GM18909 (cell line): Measurements from ENCODE around the gene CHAD.

ENCODE experiments used
- ATAC-seq: cut with Tn5 transposase; IDR thresholded peaks from one replicate; pipeline ENCODE4 v1.9.1; 2021; ENCODE audit warnings: mild to moderate bottlenecking; ENCODE audit not compliant: unreplicated experiment, poor library complexity

Gene CHAD

DNA sequence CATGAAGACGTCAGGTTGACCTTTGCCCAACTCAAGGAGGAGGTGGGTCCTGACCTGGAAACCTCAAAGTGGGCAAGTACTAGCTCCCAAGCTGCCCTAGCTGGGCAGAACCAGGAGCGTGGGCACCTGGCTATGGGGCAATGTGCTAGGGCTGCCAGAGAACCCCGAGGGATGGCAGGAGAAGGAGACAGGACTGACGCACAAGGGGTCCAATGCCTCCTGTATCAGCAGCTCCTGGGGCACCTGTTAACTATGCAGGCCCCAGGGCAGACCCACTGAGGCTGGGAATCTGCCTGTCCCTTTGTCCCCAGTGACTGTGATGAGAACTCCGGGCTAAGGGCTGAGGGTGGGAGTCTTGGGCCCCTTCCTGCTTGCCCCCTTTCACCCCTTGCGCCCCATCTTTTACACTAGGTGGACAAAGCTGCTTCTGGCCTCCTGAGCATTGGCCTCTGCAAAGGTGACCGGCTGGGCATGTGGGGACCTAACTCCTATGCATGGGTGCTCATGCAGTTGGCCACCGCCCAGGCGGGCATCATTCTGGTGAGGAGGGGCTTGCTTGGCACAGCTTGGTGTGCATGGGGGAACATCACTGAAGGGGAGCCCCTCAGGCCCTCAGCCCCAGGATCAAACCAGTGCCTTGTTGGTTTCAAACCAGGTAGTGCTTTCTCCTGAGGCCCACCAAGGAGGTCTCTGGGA lies 7.7 kb downstream of the CHAD start:
- no peak for ATAC-seq

DNA sequence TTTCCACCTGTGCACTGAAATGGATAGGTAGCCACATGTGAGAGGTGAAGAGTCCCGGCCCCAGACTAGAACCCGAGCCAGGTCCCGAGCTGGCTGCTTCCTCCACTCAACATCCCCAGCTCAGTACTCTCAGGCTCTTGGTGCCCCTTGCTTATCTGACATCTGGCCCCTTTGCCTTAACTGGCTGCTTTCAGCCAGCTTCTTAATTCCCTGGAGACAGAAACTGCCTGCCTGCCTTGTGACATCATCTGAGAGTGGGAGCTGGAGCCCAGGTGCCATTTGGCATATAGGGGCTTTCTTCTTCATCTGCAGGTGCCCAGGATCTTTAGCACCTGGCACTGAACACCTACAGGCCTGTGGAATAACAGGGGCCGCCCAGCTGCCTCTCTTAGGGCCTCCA lies 8.9 kb downstream of the CHAD start:
- ATAC-seq, result no peak

DNA sequence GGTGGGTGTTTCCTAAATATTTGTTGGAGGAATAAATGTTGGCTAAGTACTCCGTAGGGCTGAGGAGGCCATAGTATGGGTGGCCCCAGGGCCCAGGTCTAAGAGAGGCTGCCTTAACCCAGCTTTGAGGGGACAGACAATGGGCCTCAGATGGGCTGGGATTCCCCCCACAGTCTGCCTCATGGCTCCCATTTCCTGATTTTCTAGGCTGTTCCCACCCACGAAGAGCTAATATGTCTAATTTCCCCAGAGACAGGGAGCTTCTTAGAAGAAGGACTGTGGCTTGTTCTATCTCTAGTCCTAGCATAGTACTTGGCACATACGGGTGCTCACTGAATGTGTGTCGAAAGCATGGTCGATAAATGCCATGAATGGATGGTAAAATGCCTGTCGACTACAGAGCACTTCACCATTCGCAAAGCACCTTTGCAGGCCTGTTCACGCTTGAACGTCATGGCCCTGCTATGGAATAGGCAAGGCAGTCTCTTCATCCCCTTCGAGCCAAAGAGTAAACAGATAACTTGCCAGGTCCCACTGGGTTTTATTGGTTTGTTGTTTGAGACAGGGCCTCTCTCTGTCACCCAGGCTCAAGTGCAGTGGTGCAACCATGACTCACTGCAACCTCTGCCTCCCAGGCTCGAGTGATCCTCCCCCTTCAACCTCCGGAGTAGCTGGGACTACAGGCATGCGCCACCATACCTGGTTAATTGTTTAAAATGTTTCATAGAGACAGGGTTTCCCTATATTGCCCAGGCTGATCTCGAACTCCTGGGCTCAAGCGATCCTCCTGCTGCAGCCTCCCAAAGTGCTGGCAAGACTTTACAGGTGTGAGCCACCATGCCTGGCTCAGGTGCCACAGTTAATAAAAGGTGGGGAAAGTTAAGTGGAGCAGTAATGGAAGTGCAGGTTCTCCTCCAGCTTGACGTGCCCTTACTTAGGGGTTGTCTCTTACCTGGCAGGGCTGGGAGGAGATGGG lies 9.7 kb downstream of the CHAD start:
- no peak for ATAC-seq

DNA sequence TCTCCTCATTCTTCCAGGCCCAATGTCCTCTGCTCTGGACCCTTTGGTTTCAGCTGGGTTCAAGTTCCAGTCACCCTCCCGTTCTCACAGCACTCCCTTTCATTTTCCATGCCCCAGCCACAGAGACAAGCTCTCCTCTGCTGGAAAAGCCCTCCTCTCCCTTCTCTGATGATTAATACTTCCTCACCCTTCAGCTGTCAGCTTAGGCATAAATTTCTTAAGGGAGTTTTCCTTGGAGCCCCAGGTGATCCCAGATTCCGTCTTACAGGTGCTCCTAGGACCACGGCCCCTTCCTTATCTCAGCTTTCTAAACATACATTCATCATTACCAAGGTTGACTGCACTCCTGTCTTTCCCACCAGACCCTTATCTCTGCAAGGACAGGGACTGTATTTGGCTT lies 10.4 kb downstream of the CHAD start:
- no peak for ATAC-seq

DNA sequence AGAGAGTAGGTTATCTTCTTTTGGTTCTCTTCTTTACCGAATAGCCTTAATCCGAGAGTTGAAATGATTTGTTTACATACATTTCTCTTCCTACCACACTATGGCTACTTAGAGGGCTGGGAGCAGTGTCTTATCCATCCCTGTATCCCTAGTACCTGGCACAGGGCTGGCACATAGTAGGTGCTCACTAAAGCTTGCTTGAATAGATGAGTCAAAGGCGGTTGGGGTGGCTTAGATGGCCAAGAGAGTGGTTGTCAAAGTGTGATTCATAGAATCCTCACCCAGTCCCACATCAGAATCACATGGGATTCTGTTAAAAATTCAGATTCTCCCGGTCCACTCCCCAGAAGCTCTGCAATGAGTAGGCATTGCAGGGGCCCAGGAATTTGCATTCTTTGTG lies 11.1 kb downstream of the CHAD start:
- ATAC-seq, result no peak

DNA sequence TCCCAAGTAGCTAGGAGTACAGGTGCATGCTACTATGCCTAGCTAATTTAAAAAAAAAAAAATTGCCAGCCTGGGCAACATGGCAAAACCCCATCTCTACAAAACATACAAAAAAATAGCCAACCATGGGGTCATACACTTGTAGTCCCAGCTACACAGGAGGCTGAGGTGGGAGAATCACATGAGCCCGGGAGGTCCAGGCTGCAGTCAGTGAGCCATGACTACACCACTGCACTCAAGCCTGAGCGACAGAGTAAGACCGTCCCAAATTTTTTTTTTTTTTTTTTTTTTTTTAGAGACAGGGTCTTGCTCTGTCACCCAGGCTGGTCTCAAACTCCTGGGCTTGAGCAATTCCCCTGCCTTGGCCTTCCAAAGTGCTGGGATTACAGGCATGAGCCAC lies 14.8 kb downstream of the CHAD start:
- ATAC-seq, result no peak

DNA sequence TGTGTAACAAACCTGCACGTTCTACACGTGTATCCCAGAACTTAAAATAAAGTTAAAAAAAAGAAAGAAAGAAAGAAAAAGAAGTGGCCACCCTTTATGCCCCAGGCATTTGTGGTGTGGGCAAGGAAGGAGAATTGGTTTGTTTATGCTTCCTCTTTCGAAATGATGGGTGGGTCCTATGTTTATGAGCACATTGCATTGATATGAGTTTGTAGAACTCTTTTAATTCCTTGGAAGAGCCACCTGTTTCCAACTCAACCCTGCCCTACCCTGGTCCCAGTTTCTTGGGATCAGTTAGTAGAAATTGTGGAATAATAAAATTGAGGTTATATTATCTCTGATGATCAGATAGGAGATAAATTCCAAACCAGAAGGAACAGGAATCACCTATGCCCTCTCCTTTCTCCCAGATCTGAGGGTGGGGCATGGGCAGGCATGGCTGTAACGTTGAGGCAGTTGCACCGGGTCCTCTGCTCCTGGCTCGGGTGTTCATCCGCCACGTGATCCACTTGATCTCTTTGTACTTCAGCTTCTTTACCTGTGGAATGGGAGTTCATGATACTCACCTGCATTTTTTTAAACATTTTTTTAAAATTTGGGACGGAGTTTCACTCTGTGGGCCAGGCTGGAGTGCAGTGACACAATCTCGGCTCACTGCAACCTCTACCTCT lies 15.9 kb downstream of the CHAD start:
- ATAC-seq, result no peak

DNA sequence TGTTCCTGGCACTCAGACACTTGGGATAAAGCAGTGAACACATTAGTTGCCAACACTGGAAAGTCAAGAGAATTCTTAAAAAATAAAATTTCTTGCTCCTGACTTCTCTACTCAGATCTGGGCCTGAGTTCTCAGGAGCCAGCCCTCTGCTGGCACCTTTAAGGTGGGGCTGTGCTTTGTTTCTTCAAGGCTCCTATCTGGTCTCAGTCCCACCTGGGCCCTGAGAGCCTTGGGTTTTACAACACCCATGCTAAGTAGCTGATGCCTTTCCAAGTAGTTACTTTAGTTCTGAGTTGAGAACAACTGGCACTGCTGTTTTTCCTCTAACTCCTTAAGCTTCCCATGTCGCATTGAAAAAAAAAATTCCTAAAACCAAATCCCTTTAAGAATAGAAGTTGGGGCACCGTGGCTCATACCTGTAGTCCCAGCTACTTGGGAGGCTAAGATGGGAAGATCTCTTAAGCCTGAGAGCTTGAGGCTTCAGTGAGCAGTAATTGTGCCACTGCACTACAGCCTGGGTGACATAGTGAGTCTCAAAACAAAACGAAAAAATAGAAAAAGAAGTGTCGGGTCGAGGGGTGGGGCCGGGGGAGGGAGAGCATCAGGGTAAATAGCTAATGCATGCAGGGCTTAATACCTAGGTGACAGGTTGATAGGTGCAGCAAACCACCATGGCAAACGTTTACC lies 16.6 kb downstream of the CHAD start:
- no peak for ATAC-seq

DNA sequence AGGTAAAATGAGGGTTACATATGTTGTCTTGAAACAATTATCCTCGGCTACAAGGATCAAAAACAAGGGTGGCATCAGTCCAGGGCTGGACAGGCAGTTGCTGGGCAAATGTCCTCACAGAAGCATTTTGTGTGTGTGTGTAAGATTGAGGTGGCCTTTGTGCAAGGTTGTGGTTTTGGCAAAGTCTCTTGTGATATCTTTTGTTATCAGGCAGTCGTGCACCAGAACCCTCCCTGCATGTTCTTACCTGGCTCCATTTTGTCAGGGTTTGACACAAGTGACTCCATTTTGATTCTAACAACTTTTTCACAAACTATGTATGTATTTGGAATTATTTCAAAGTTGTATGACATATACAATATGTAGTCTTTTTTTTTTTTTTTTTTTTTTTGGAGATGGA lies 20.0 kb downstream of the CHAD start:
- ATAC-seq, result no peak

DNA sequence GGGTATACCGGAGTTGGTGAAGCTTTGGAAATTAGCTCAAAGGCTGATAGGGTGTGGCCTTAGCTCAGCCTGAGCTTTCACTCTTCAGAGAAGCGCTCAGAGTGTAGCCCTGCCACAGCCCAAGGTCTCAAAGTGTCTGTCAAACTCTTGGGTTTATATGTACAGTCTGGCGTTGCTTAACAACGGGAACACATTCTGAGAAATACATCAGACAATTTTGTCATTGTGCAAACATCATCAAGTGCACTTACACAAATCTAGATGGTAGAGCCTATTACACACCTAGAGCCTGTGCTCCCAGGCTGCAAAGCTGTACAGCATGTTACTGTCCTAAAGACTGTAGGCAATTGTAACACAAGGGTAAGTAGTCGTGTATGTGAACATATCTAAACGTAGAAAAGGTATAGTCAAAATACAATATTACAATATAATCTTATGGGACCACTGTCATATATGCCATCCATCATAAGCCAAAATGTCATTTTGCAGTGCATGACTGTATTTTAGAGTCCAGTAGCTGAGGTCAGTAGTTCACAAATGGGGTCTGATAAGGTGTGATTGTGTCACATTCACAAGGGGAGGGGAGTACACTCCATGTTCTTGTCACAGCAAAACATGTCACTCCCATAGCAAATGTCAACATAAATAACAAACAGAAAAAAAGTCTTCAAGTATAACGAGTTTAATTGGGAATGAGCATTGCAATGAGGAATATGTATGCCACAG lies 20.6 kb downstream of the CHAD start:
- ATAC-seq, result no peak

DNA sequence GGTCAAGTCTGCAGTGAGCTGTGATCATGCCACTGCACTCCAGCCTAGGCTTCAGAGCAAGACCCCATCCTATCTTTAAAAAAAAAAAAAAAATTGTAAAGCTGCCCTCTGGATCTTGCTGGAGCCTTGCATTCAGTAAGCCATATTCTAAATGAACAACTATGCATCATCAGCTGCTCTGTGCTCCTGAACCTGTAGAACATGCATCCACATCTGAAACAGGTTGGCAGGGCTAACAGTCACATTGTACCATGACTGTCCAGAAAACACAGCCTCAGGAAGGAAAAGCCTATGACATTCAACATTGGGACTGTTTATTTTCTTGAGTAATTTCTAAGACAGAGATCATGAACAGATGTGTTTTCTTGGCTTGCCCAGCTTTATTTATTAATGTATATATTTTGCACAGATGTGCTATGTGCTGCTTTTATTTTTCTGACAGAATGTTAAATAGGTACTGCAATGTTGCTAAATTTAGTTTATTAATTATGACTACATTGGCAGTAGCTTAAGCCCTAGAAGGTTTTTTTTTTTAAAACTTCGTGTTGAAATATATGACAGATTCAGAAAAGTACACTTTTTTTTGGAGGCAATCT lies 22.9 kb downstream of the CHAD start:
- no peak for ATAC-seq

DNA sequence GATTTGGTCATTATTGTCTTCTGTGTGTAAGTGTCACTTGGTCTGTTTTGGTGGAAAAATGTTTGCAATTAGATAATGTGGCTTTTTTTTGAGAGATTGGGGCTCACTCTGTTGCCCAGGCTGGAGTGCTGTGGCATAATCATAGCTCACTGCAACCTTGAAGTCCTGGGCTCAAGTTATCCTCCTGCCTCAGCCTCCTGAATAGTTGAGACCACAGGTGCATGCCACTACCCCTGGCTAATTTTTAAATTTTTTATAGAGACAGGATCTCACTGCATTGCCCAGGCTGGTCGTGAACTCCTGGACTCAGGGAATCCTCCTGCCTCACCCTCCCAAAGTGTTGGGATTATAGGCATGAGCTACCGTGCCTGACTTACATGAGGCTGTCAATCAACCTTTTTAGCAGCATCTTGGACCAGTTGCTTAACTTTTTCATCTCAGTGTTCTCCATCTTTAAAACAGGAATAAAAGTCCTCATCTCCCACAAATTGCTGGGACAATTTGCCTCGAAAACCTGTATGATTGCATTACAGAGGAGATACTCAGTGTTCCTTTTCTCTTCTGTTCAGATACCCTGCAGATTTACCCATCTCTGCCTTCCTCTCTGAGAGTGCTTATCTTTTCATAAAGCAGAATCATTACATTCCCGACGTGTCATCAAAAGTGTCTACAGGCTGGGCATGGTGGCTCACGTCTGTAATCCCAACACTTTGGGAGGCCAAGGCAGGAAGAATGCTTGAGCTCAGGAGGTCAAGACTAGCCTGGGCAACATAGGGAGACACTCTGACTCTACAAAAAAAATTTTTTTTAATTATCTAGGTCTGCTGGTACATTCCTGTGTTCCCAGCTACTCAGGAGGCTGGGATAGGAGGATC lies 23.6 kb downstream of the CHAD start:
- no peak for ATAC-seq

DNA sequence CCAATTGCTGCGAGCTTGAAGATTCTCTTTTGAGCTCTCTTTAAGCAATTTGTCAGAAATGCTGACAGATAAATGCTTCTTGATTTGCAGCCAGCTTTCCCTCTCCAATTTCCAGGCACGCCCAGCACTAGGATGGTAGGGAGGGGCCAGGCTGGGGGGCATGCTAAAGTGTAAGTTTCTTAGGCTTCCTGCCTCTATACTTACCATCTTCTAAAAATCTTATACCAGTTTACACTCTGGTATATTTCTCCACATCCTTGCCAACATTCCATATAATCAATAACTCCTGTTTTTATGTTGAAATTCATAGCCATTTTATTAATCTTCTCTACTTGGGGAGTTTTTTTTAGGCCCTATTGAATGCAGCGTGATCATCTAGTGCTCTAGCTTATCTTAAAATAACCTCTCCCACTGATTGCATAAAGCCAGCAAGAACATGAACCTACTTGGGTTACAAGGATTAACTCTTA lies 25.1 kb downstream of the CHAD start:
- ATAC-seq, result no peak

DNA sequence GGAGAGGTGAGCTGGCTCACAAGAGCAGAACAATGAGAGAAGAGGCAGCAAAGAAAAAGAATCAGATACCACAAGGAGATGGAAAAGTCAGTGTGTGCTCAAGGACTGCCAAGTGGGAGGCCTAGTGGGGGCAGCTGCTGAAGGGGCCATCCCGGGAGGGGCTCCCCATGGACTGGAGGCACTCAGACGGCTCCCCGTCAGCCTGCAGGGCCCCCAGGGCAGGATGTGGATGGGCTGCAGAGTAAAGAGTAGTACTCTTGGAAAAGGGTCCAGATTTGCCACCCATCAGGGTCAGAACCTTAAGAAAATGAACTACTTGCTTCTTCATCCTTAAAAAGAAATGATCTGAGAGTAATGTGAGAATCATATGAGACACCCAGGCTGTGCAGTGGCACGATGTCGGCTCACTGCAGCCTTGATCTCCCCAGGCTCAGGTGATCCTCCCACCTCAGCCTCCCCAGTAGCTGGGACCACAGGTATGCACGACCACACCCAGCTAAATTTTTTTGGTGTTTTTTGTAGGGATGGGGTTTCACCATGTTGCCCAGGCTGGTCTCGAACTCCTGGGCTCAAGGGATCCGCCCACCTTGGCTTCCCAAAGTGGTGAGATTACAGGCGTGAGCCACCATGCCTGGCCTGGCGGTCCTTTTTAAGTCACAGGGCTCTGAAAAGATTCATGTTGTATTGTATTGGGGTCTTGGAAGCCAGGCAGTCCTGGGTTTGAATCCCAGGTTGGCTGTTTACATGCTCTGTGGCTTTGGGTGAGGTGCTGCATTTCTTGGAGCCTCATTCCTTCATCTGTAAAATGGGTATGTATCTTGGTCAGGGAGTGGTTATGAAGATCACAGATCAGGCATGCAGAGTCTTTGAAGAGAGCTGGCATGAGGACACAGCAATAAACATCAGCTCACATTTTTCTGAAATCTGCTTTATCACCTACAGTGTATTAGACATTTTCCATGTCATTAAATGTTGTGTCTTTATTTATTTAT lies 27.5 kb downstream of the CHAD start:
- no peak for ATAC-seq

DNA sequence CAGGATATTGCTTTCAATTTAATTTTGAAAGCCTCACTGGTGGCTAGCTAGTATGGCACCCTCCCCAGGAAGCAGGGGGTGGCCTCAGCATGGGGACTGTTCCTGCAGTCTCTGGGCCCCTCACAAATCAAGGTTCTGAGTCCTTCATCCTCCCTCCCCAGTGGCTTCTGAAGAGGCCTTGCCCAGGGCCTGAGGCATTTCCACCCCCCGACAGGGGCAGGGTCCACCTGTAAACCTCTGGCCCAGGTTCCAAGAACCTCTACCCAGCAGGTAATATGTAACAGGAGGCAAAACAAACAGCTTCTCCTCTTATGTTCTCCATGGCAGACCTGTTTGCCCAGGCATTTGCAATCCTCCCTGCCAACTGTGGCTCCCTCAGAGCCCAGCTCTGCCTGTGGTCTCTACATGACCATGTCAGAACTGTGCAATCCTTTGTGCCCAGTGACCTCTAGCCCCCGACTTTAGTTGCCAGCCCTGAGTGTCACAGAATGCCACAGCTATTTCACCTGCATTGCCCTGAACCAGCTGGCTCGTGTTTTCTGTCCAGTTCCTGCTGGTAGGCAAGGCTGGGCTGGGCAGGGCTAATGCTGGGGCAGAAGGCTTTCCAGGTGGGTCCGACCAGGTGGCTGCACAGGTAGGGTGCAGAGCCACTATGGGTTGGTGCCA lies 28.4 kb downstream of the CHAD start:
- ATAC-seq, result no peak

DNA sequence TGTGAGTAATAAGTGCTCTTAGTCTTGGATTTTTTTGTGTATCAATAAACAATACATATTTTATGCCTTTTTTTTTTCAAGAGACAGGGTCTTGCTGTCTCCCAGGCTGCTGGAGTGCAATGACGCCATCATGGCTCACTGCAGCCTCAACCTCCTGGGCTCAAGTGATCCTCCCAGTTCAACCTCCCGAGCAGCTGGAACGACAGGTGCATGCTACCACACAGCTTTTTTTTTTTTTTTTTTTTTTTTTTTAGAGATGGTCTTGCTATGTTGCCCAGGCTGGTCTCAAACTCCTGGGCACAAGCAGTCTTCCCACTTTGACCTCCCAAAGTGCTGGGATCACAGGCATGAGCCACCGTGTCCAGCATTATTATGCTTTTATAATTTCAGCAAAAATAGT lies 29.7 kb downstream of the CHAD start:
- ATAC-seq, result no peak

DNA sequence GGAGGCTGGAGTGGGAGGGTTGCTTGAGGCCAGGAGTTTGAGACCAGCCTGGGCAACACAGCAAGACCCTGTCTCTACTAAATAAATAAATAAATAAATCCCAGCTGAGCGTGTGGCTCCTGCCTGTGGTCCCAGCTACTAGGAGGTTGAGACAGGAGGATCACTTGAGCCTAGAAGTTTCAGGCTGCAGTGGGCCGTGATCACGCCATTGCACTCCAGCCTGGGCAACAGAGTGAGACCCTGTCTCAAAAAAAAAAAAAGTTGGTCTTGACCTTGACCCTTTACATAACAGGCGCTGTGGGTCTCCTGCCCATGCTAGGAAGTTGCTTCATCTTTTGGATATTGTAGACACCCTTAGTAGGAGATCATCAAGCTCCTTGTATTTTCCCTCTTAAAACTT lies 31.3 kb downstream of the CHAD start:
- no peak for ATAC-seq
